H1 (cell line): ENCODE data around the gene CXADR.

ENCODE experiments used
- CTCF ChIP-seq, 3 experiments: IDR thresholded peaks; 1 replicate in 2 of 3; 2 replicates in 1 of 3; pipeline versions ENCODE4 v1.5.1 to v1.6.1; 2011; ENCODE audit warnings: low read length in 3 of 3, mild to moderate bottlenecking in 3 of 3, inconsistent platforms in 2 of 3, low read depth in 1 of 3, moderate library complexity in 1 of 3; ENCODE audit not compliant: insufficient read depth in 1 of 3; ENCODE audit errors: control extremely low read depth in 1 of 3
- FOSL1 ChIP-seq: IDR thresholded peaks from 2 replicates; pipeline ENCODE4 v1.6.1; 2011; ENCODE audit warnings: mild to moderate bottlenecking, low read depth, low read length, moderate library complexity; ENCODE audit not compliant: insufficient read depth
- PHF8 ChIP-seq: fragments of 200-600 bp; sonication (generic); conservative IDR thresholded peaks from 2 replicates; pipeline ENCODE4 v1.7.1; 2012; ENCODE audit warnings: low read depth, mild to moderate bottlenecking, inconsistent platforms, low read length, moderate library complexity
- RNF2 ChIP-seq: fragments of 200-900, 300-1000 bp; sonication (generic); IDR thresholded peaks from 2 replicates; pipeline ENCODE4 v1.7.1; 2016; ENCODE audit warnings: borderline replicate concordance, low read depth, mild to moderate bottlenecking, antibody characterized with exemption, low read length; ENCODE audit not compliant: poor library complexity, severe bottlenecking; ENCODE audit errors: missing control alignments
- SRF ChIP-seq: IDR thresholded peaks from 2 replicates; pipeline ENCODE4 v1.6.1; 2011; ENCODE audit warnings: mild to moderate bottlenecking, low read depth, low read length, moderate library complexity
- TAF1 ChIP-seq: IDR thresholded peaks from 2 replicates; pipeline ENCODE4 v1.6.1; 2011; ENCODE audit warnings: mild to moderate bottlenecking, low read depth, low read length

- no peak for TF ChIP-seq SRF
- no peak for TF ChIP-seq FOSL1
- no peak for TF ChIP-seq PHF8
- TF ChIP-seq CTCF (IDR thresholded peaks at IDR 0.05; ENCODE audit: control extremely low read depth in 1 of 3, insufficient read depth in 1 of 3, low read depth in 1 of 3, low read length in 3 of 3) = no peak
- no peak for TF ChIP-seq TAF1
- TF ChIP-seq RNF2 = no peak
Measured at GRCh38 chr21:17580319-17580718, 67.5 kb downstream of the CXADR start.
